Dedifferentiated amniotic fluid mesenchymal stem cell (primary cell): Measurements from ENCODE around the gene TEAD4.

ENCODE experiments used
- DNase-seq: peaks from one replicate; pipeline ENCODE4 v3.0.0-alpha.2; 2016; ENCODE audit errors: extremely low spot score

TEAD4 gene

DNA sequence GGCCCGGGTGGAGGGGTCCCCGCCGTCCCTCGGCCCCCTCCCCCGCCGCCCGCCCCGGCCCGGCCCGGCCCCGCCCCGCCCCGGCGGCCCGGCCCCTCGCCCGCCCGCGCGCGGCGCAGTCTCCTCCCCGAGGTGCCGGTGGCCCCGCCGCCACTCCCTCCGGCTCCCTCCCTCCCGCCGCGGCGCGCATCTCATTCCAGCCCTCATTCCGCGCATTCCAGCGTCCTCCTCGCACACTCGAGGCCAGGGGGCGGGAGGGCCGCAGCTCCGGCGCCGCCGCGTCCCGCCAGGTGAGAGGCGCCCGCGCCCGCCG lies at the start of gene TEAD4:
TEAD4 (plus strand) TSS at position 206 of the 313 bp plus-strand sequence.
- peak; percentile 58 for DNase-seq

DNA sequence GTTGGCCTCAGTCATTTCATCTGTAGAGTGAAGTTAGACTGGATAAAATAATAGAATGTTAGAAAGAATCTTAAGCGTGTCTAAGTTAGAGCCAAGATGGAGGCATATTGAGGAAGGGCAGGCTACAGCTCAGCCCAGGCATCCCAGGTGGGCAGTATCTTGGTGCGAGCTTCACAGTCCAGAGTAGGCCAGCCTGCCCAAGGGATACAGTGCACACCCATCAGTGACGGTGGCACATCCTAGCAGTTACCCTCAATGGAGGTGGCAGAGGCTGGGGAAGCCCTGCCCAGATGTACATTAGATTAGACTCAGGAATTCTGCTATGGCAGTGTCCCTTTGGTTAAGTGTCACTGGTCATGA lies 47.0 kb upstream of the TEAD4 start:
- DNase-seq = no peak

DNA sequence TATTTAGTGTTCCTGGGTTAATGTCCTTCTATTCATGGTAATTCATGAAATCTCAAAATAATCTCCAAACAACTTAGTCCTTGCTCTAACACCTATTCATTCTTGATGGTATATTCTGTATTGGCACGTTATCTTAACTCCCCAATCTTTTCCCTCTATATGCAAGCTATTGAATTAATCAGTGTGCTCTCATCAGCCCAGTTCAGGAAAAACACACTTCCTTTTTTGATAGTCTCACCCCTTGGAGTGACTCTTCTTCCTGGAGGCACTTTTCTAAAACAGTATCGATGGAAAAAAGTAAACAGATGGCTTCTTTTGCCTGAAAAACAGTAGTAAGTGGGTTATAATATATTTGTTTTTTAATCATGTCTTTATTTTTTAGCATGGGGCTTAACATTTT lies 39.9 kb upstream of the TEAD4 start:
- no peak for DNase-seq

DNA sequence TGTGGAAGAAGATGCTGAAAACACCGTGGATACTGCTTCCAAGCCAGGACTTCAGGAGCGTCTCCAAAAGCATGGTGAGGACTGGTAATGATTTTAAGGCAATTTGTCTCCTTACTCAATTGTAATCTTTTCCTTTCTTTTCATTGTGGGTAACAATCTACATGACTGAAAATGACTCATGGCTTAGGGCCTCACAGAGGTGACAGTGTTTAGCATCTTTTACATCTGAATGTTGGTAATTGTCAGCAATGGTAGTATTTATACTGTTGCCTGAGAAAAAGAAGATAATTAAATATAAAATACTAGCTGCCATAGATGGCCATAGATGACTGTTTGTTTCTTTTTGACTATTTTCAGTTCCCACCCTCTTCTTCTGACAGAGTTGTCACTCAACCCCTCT lies 36.9 kb upstream of the TEAD4 start:
- no peak for DNase-seq

DNA sequence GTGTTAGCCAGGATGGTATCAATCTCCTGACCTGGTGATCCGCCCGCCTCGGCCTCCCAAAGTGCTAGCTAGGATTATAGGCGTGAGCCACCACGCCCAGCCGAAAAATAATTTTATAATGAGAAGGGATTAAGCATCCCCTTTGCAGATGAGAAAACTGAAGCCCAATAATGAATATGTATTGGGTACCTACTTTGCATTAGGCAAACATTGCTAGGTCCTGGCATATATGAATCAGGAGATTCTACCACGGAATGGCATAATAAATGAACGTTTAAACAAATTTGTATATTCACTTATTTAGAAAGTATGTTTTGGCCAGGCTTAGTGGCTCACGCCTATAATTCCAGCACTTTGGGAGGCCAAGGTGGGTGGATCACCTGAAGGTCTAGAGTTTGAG lies 36.1 kb upstream of the TEAD4 start:
- DNase-seq = no peak

DNA sequence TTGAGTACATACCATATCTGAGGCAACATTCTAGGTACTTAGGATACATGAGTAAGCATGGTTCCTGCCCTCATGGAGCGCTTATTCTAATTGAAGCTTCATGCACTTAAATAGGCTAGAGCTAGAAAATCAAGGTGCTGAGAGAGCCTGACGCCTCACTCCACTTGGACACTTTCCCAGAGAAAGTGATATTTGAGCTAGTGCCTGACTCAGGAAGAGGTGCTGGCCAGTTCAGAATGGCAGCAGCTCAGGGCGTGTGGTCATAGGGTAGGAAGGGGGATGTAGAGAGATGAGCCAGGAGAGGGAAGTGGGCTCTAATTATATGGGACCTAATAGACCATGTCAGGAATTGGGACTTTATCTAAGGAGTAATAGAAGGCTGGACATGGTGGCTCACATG lies 35.2 kb upstream of the TEAD4 start:
- DNase-seq = no peak

DNA sequence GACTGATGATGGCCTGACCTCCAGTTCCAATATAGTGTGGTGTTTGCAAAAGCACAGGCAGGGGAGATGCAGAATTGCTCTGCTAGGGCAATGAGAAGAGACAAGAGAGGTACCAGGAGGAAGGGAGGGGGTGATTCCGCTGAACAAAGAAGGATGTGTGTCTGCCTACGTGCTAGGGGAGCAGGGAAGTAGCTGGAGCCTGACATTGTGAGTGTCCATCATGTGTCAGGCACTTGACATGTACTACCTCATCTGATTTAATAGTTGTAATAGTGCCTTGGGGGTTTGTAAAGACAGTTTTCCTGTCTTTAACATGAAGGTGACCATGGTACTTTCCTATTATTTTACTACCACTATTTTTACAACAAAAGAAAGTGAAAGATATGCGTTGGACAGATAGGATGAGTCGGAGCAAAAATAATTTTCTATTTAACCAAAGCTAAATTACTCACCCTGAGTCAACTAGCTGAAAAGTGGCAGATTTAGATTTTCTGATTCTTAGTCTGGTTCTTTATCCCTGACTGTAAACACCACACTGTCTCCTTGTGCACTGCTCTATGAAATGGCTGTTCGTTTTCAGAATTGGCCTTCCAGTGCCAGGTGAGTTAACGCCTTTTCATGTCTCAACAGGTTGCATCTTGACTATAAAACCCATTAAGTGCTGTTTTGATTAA lies 33.7 kb upstream of the TEAD4 start:
- no peak for DNase-seq

DNA sequence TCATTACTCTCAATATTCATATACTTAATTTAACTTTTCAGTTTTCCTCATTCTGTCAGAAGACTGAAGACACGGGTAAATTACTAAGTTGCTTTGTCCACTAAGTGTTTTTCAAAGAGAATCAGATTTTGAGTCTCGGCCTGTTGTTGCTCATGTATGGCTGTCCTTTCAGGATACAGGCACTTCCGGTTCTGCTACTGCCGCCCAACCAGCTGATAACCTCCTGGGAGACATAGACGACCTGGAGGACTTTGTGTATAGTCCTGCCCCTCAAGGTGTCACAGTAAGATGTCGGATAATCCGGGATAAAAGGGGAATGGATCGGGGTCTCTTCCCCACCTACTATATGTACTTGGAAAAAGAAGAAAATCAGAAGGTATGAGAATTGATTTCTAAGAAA lies 28.3 kb upstream of the TEAD4 start:
- no peak for DNase-seq

DNA sequence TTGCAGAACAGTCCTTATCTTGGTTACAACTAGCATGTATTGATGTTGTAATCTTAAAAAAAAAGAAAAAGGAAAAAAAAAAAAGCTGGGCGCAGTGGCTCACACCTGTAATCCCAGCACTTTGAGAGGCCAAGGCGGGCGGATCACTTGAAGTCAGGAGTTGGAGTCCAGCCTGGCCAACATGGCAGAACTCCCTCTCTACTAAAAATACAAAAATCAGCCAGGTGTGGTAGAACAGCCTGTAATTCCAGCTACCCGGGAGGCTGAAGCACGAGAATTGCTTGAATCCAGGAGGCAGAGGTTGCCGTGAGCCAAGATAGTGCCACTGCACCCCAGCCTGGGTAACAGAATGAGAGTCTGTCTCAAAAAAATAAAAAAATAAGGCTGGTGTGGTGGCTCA lies 25.6 kb upstream of the TEAD4 start:
- DNase-seq = no peak

DNA sequence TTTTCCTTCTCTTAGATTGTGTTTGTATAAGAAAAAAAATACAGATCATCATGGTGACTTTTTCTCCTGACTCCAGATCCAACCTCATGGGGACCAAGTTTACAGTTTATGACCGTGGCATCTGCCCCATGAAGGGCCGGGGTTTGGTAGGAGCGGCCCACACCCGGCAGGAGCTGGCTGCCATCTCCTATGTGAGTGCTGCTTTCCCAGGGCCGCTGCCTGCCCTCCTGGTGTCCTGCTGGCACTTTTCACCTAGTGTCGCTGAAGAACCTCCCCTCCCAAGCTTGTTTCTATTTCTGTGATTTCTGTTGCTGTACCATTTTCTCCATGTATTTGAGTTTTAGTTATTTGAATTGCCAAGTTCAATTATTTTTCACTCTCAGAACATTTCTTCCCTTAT lies 24.8 kb upstream of the TEAD4 start:
- DNase-seq = no peak

DNA sequence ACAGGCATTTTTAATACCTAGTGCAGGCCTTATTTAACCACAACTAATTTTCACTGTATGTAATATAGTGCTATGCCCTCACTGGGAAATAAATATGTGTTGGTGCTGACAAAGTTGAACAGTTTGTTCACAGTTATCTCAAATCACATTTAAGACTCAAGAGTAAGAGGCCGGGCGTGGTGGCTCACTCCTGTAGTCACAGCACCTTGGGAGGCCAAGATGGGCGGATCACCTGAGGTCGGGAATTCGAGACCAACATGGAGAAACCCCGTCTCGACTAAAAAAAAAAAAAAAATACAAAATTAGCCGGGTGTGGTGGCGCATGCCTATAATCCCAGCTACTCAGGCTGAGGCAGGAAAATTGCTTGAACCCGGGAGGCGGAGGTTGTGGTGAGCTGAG lies 22.9 kb upstream of the TEAD4 start:
- DNase-seq = no peak

DNA sequence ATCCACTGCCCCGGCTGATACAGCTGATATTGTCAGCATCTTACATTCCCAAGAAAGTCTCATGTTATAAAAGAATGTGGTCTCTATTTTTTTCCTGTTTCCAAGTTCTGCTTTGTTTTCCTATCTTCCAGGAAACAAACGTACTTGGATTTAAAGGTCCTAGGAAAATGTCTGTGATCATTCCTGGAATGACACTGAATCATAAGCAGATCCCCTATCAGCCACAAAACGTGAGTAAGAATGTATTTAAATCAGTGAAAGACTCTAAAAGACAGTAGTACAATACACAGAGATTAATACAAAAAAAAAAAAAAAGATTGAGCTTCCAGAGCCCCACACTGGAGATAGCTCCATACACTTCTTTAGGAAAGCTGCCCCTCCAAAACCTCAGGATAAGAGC lies 21.7 kb upstream of the TEAD4 start:
- DNase-seq = no peak

DNA sequence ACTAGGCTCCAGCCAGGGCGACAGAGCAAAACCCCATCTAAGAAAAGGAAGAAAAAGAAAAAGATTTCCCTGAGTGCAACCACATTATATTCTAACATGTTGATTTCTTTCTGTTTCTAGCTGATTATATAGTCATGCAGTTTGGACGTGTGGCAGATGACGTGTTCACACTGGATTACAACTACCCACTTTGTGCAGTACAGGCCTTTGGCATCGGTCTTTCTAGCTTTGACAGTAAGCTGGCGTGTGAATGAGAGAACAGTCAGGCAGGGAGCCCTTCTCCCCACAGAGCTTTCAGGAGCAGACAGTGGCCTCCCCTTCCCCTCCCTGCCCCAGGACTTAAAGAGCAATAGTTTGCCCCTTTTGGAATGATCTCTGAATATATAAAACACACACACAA lies 20.0 kb upstream of the TEAD4 start:
- no peak for DNase-seq

DNA sequence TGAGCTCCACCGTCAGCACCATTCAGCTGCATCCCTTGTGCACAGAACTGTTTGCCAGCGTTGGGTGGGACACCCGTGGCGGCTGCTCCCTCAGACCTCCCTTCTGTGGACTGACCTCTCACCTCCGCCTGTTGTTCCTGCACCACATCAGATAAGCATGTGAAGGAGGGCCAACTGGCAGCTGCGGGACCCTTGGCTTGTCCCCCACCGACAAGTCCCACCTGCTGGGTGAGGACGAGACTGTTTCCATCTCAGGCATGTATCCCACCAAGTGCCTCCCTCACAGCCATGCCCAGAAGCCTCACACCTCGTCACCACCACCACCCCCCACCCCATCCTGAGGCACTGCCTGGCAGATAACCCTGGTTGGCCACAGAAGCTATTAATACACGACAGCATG lies 18.6 kb upstream of the TEAD4 start:
- no peak for DNase-seq

DNA sequence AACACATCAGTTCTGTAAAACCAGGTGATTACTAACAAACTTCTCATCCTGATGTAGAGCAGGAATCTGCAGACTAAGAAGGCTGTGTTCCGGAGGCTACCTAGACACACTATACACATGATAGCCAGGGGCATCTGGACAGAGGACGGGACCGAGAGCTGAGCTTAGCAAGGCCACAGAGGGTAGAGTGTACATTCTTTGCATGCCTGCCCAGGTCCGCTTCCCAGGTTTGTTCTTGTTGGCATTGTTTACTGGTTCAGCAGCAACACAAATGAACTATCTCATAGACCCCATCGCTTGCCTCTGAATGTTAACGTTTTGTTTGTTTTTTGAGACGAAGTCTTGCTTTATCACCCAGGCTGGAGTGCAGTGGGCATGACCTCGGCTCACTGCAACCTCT lies 17.7 kb upstream of the TEAD4 start:
- no peak for DNase-seq

DNA sequence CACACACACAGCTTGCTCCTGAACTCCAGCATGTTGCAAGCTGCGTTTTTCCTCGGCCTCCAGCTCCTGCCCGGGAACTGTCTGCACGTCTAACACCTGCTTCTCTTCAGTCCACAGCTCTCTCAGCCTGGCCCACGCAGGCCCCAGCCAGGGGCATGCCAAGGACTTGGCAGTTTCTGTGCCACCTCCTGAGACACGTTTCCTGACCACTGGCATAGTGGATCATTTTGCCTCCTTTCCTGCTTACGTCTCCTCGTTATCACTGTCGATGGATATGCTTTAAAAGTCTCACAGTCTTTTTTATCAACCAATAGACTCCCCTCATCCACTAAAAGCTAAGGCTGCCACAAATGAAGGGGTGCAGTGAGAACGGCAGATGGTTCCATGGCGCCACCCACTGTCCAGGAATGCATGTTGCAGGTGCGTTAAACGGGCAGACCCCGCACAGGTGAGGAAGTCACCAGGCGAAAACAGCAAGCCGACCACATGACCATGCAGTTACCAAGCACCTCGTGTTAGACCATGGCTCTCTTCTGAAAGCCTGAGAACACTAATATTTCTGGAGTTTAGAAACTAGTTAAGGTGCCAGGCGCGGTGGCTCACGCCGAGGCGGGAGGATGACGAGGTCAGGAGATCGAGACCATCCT lies 14.7 kb upstream of the TEAD4 start:
- no peak for DNase-seq

DNA sequence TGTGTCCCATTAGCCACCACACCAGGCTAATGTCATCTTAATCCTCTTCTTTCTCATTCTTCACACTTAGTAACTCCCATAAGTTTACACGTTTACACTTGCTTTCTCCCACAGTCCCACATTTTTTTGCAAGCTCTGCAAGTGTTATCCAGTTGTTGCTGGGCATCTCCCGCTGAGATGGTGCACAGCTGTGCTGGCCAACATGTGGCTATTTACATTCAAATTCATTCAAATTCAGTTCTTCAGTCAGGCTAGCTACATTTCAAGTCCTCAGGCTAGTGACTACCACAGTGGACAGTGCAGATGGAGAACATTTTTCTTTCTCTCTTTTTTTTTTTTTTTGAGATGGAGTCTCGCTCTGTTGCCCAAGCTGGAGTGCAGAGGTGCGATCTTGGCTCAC lies 9.8 kb upstream of the TEAD4 start:
- no peak for DNase-seq

DNA sequence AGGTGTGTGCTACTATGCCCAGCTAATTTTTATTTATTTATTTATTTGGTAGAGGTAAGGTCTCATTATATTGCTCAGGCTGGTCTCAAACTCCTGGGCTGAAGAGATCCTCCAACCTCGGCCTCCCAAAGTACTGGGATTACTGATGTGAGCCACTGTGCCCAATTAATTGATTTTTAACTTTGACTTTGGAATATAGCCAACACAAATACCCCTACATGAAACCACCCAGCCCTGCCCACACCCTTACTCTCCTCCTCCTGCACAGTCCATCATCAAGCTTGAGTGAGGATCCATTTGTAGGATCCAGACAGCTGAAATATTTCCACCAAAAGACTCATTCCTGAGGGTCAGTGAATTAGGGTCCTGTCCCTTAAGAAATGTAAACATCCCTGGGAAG lies 3.3 kb upstream of the TEAD4 start:
- no peak for DNase-seq

DNA sequence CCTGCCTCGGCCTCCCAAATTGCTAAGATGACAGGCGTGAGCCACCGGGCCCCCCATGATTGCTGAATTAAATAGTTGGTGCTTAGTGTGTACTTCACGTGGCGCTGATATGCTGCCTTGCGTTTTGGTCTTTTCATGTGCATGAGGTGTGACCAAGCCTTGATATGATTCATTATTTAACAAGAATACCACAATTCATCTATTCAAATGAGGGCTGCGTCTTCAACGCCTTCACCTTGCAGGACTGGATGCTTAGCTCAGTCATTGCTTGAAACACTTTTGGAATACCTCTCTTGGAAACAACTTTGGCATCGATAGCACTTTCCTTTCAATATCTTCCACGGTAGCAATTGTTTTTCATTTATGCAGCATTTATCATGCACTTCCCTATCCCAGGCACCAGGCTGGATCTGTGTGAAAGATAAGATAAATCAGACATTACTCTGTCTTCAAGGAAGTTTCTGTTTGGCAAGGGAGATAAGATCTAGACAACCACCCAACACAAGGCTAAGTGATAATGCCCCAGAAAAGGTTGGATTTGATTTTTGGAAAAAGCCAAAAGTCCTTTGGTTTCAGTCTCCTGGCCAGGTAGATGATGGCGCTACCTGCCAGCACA lies 1.3 kb upstream of the TEAD4 start:
- no peak for DNase-seq

DNA sequence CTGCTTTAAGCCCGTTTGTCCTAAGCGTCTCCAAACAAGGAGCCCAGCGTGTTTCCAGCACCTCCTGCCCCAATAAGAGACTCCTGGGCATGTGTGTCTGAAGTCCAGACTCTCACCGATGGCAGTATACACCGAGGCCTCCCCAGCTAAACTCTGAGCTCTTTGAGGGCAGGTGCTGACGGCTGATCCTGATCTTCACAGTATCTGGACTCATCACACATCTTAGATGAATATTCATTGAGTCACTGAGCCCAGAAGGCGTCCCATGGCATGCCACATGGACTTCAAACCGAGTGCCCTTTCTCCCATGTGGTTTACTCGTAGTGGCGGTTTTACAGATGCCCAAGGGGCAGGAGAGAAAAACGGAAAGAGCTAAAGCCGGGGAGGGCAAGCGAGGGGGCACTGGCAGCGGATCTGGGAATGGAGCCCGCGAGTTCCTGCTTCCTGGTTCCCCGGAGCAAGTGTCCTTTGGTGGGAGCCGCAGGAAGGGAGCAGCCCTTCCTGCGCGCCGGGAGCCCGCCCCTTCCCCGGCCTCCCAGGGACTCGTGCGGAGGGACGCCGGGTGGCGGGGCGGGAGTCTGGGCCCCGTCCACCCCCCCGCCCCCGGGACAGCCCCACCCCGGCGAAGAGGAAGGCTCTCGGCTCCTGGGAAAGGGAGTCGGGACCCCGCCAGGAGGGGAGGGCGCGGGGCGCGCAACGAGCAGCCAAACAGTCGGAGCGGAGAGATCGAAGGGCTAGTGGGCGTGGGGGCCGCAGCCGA lies 585 bp upstream of the TEAD4 start:
- peak; percentile 24 for DNase-seq

DNA sequence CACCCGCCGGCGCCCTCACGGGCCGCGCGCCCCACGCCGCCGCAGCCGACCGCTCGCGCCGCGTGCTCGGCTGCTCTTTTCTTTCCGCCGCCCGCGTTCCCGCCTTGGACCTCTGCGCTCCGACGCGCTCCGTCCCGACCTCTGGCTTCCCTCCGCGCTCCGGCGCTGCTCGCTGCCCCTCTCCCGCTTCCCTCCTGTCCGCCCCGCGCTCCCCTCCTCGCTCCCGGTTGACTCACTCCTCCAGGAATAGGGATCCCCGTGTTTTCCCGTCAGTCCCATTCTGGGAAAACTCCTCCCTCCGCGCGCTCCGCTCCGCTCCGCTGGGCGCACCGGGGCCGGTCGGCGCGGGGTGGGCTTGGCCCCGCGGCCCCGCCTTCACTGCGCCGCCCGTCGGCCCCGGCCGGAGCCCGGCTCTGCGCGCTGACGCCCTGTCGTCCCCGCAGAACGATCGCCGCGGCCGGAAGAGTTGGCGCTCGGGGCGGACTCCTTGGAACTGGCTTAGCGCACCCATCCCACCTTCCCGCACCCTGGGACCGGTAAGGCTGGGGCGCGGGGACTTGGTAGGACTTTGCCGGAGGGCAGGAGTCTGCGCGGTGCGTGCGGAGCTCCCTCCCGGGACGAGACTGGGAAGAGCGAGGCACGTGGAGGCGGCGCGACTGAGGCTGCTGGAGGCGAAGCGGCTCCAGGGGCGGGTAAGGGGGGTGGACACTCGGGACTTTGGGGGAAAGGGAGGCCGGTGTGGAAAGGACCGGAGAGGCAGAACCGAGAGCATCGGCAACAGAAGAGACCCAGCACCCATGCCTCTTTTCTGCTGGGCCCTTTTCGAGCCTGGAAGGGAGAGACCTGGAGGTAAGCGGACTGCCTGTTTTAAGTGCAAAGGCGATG lies 550 bp downstream of the TEAD4 start:
- DNase-seq = peak; percentile 34

DNA sequence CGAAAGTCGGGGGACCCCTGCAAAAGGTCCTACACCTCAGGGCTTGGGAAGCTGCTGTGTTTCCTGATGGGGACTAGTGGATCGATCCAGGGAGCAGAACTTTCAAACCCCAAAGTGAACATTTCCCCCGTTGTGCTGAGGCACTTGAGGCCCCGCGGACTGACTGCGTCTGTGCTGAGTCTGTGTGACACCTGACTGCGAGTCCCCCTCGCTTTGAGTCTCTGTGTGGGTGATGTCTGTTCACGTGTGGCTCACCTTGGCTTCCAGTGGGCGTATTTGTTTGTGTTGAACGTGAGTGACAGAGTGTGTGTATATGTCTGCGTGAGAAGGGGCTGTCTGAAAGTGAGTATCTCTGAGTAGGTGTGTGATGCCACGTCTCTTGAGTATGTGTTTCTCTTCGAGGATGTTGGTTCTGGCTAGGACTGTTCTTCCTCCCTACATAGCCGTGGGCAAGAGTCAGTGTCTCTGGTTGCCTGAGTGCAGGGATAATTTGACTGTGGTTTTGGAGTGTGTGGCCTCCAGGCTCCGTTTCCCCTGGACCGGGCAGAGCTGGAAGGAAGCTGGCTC lies 1.3 kb downstream of the TEAD4 start:
- peak; percentile 25 for DNase-seq
